GM23248 (cell line): ENCODE data around the gene ADAM19. TPM values are rescaled to one million over a fixed set of nuclear protein-coding genes. Genes with fewer than 3 reads are reported as not detected.

ENCODE experiments used
- DNase-seq: peaks from one replicate; pipeline ENCODE4 v3.0.0-alpha.2; 2015
- H2AFZ ChIP-seq: fragments of 200-600 bp; sonication (generic); 2 replicates; pipeline ENCODE4 v1.6.1; 2016; ENCODE audit warnings: antibody characterized with exemption
- H3F3A ChIP-seq: fragments of 200-600 bp; sonication (generic); 2 replicates; pipeline ENCODE4 v1.6.1; 2016; ENCODE audit warnings: mild to moderate bottlenecking, antibody characterized with exemption, mixed run types; ENCODE audit not compliant: insufficient read depth
- H3K27ac ChIP-seq: fragments of 200-600 bp; sonication (generic); 2 replicates; pipeline ENCODE4 v1.5.1; 2016; ENCODE audit warnings: mild to moderate bottlenecking
- H3K27me3 ChIP-seq: fragments of 200-600 bp; sonication (generic); replicated peaks from 2 replicates; pipeline ENCODE4 v1.6.1; 2016; ENCODE audit warnings: mild to moderate bottlenecking; ENCODE audit not compliant: insufficient read depth
- H3K36me3 ChIP-seq: fragments of 200-600 bp; sonication (generic); 2 replicates; pipeline ENCODE4 v1.6.1; 2016; ENCODE audit warnings: low read depth, mild to moderate bottlenecking
- H3K4me1 ChIP-seq: fragments of 200-600 bp; sonication (generic); 2 replicates; pipeline ENCODE4 v1.6.1; 2016; ENCODE audit warnings: mild to moderate bottlenecking; ENCODE audit not compliant: insufficient read depth
- H3K4me2 ChIP-seq: fragments of 200-600 bp; sonication (generic); one replicate; pipeline ENCODE4 v1.6.1; 2016; ENCODE audit warnings: mild to moderate bottlenecking; ENCODE audit not compliant: unreplicated experiment
- H3K4me3 ChIP-seq: fragments of 200-600 bp; sonication (generic); 2 replicates; pipeline ENCODE4 v1.5.1; 2016; ENCODE audit warnings: mild to moderate bottlenecking
- H3K79me2 ChIP-seq: fragments of 200-600 bp; sonication (generic); 2 replicates; pipeline ENCODE4 v1.6.1; 2016; ENCODE audit warnings: mild to moderate bottlenecking; ENCODE audit not compliant: insufficient read depth
- H3K9ac ChIP-seq: fragments of 200-600 bp; sonication (generic); 2 replicates; pipeline ENCODE4 v1.6.1; 2016; ENCODE audit warnings: mild to moderate bottlenecking
- H3K9me2 ChIP-seq: fragments of 200-600 bp; sonication (generic); 2 replicates; pipeline ENCODE4 v1.6.1; 2016; ENCODE audit warnings: mixed run types, mild to moderate bottlenecking, moderate library complexity; ENCODE audit not compliant: insufficient read depth
- H3K9me3 ChIP-seq: fragments of 200-600 bp; sonication (generic); one replicate; pipeline ENCODE4 v1.6.1; 2017; ENCODE audit warnings: low read depth
- H4K20me1 ChIP-seq: fragments of 200-600 bp; sonication (generic); 2 replicates; pipeline ENCODE4 v1.6.0; 2016; ENCODE audit not compliant: insufficient read depth
- EZH2 ChIP-seq: fragments of 200-600 bp; sonication (generic); IDR thresholded peaks from 2 replicates; pipeline ENCODE4 v1.6.1; 2018; ENCODE audit warnings: antibody characterized with exemption, mild to moderate bottlenecking; ENCODE audit not compliant: insufficient read depth, poor library complexity, severe bottlenecking
- EZH2phosphoT487 ChIP-seq: fragments of 200-600 bp; sonication (generic); IDR thresholded peaks from 2 replicates; pipeline ENCODE4 v1.6.1; 2018; ENCODE audit warnings: antibody characterized with exemption, moderate library complexity, mild to moderate bottlenecking, low read depth; ENCODE audit not compliant: insufficient read depth
- WGBS, 2 experiments: methylation state at CpG; one replicate each; pipeline ENCODE4 v1.1.6; 2015 to 2017; ENCODE audit warnings: low lambda C conversion rate in 2 of 2, low coverage in 1 of 2; ENCODE audit errors: missing lambda C conversion rate in 2 of 2; 5-methylcytosine and 5-hydroxymethylcytosine counted together
- in situ Hi-C: fragments of 300-500 bp; cut with MboI; formaldehyde crosslinking; loops from 2 replicates; pipeline ENCODE4 v1.15.0; 2020
- polyA plus RNA-seq: library from polyadenylated mRNA; unstranded; fragments of >200 nt; fragmentation: Nextera tagmentation; extraction: Ambion mirVana; gene quantifications from 2 replicates; pipeline ENCODE4 v1.2.1, GENCODE V29; 2016
- total RNA-seq: library from RNA; depleted of rRNA; stranded (reverse); fragments of >200 nt; shearing (Covaris generic); gene quantifications from 2 replicates; pipeline ENCODE4 v1.2.3, GENCODE V29; 2014

The ADAM19 gene
- total and polyA plus RNA-seq, 2 experiments from 2014 or later: 18.1 to 20.5 TPM

DNA sequence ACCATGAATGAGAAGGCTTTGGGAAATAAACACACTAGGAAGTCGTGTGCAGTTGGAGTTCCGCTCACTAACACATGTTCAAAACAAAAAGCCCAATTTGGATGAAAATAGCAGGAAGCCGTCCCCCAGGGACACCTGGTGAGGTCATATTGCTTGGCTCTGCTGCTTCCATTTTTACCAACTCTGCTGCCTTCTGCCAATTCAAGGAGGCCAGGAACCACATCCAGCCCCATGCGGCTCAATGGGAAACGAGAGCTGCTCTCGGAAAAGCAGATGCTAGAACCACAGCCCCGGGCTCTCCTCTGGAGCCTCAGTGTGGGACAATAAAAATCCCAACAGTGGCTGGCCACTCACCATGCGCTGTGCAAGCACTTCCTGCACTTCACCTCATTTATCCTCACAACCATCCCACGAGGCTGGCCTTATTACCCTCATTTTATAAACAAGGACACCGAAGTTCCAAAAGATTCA, 13.4 kb downstream of the ADAM19 start:
- Histone ChIP-seq H3K9me3 (no peaks in the 10 kb centered on the region), H2AFZ (peak overlapping the region; percentile 12; the same call in 1 of the 2 replicates), H3K79me2 (peaks cover 49% of the 10 kb centered on the region), H3K9me2 (no peaks in the 10 kb centered on the region), H3F3A (peaks cover 62% of the 10 kb centered on the region), H3K4me1 (peaks cover 63% of the 10 kb centered on the region), H3K4me3 (no peak overlapping the region), H3K4me2 (no peak overlapping the region), H4K20me1 (no peaks in the 10 kb centered on the region), H3K9ac (no peak overlapping the region), H3K36me3 (no peaks in the 10 kb centered on the region), H3K27me3 (no peaks in the 10 kb centered on the region), H3K27ac (no peak overlapping the region)
- in situ Hi-C loops: no loop called here
- no peak for TF ChIP-seq EZH2phosphoT487
- TF ChIP-seq EZH2: no peak
- WGBS, 2 experiments: 54 to 71% methylated on average over 10 of the region's 10 CpGs
- DNase-seq: peak; percentile 42

DNA sequence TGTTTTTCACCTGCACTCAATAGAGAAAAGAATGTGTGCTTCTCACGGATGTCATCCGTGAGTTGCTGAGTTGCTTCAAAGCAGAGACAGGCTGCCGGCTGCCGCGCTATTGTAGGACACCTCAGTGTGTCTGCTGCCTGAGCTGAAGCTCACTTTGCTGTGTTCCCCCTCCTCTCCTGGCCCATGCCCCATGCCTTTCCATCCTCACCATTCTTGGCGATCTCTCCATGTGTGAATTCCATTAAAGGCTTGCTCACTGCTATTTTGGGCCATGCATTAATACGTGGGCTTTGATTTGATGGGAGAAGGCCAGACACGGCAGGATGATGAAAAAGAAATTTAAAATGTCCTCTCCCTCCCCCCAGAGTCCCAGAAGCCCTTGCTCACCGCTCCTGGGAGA, 14.5 kb downstream of the ADAM19 start:
- no peak overlapping the region for H3K9ac ChIP-seq
- H4K20me1 ChIP-seq: no peaks in the 10 kb centered on the region

DNA sequence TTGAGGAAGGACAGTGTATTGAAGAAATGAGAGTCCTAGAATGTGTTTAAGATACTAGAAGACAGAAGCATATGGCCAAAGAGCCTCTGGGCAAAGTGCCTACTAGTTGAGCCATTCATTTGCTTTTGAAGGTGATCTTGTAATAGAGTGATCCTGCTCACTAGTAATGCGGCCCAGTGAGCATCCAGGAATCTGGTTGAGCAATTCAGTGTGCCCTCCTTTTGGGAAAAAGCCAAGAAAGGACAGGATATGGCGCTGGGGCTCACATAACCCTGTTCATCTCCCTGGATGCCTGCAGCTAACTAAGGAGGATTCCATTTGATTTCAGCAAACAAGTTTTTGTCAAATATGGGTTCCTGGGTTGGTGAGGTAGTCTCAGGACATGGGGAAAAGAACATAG, 16.3 kb downstream of the ADAM19 start:
- WGBS, 2 experiments: 11 to 19% methylated on average over 2 of the region's 2 CpGs

More for the DNA sequence above, 14.5 kb downstream of the ADAM19 start:
- Histone ChIP-seq H3F3A (peaks cover 68% of the 10 kb centered on the region), H3K9me2 (no peaks in the 10 kb centered on the region), H3K27ac (no peak overlapping the region), H3K4me1 (peaks cover 63% of the 10 kb centered on the region), H3K79me2 (peaks cover 53% of the 10 kb centered on the region), H3K4me3 (no peak overlapping the region), H3K9me3 (no peaks in the 10 kb centered on the region), H3K4me2 (no peak overlapping the region), H2AFZ (no peak overlapping the region), H3K36me3 (no peaks in the 10 kb centered on the region), H3K27me3 (no peaks in the 10 kb centered on the region)
- in situ Hi-C loops: no loop called here
- TF ChIP-seq EZH2phosphoT487 (no peak), EZH2 (no peak)
- WGBS, 2 experiments: 80 to 86% methylated on average over 9 of the region's 9 CpGs
- DNase-seq: no peak

DNA sequence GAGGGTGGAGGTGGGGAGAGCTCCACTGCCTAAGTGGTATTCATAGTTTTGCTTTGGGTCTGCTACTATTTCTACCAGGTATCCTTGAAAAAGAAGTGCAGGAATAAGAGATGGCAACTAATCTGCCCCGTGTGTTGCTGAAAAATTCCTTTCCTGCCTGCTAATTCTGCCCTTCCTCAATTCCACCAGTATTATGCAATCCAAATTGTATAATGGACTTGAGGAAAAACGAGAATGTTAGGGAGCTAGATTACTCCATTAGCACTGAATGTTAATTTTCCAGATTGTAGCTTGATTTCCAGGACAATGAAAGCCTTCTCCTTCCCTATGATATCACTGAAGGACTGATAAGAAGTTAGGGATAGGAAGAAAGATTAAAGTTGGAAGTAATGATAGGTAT, 16.9 kb downstream of the ADAM19 start:
- TF ChIP-seq EZH2 (no peak), EZH2phosphoT487 (no peak)
- Histone ChIP-seq H2AFZ (no peak overlapping the region), H3K9ac (no peak overlapping the region), H3K9me3 (no peaks in the 10 kb centered on the region), H3K36me3 (no peaks in the 10 kb centered on the region), H3K27ac (peak overlapping the region; percentile 67), H3K4me2 (peak overlapping the region; percentile 73), H3K79me2 (peaks cover 63% of the 10 kb centered on the region), H3K9me2 (no peaks in the 10 kb centered on the region), H3K27me3 (no peaks in the 10 kb centered on the region), H3K4me3 (peak overlapping the region; percentile 17), H3F3A (peaks cover 54% of the 10 kb centered on the region), H3K4me1 (peaks cover 56% of the 10 kb centered on the region), H4K20me1 (no peaks in the 10 kb centered on the region)
- peak; percentile 36 for DNase-seq
- in situ Hi-C loops: no loop called here
- 3 to 11% methylated on average over 2 of the region's 2 CpGs for WGBS, 2 experiments

More for the DNA sequence above, 16.3 kb downstream of the ADAM19 start:
- Histone ChIP-seq H3F3A (peaks cover 61% of the 10 kb centered on the region), H3K27me3 (no peaks in the 10 kb centered on the region), H3K27ac (peak overlapping the region; percentile 67), H2AFZ (no peak overlapping the region), H4K20me1 (no peaks in the 10 kb centered on the region), H3K36me3 (no peaks in the 10 kb centered on the region), H3K79me2 (peaks cover 57% of the 10 kb centered on the region), H3K4me1 (peaks cover 62% of the 10 kb centered on the region), H3K4me2 (peak overlapping the region; percentile 73), H3K9ac (no peak overlapping the region), H3K4me3 (peak overlapping the region; percentile 17; the same call in 1 of the 2 replicates), H3K9me3 (no peaks in the 10 kb centered on the region), H3K9me2 (no peaks in the 10 kb centered on the region)
- peak; percentile 87 for DNase-seq
- in situ Hi-C loops: no loop called here
- TF ChIP-seq EZH2 (no peak), EZH2phosphoT487 (no peak)
